GM23338 (cell line): ENCODE results near the gene KAZN. TPM values are rescaled to one million over a fixed set of nuclear protein-coding genes. Genes with fewer than 3 reads are reported as not detected.

ENCODE experiments used
- ATAC-seq: fragments of 200-7000 bp; cut with Tn5 transposase; 3 replicates; pipeline ENCODE4 v1.9.1; 2020
- DNase-seq: peaks from one replicate; pipeline ENCODE4 v3.0.0-alpha.2; 2015; ENCODE audit warnings: low spot score
- H2AFZ ChIP-seq: fragments of 200-600 bp; sonication (generic); 2 replicates; pipeline ENCODE4 v1.8.0; 2016; ENCODE audit warnings: antibody characterized with exemption, mild to moderate bottlenecking, moderate library complexity
- H3F3A ChIP-seq: fragments of 200-600 bp; sonication (generic); replicated peaks from 2 replicates; pipeline ENCODE4 v1.8.0; 2017; ENCODE audit warnings: antibody characterized with exemption, mixed run types, low read depth
- H3K27ac ChIP-seq: fragments of 200-600 bp; sonication (generic); 2 replicates; pipeline ENCODE4 v1.6.1; 2016; ENCODE audit warnings: low read depth
- H3K27me3 ChIP-seq: fragments of 200-600 bp; sonication (generic); 2 replicates; pipeline ENCODE4 v1.8.0; 2016; ENCODE audit warnings: mild to moderate bottlenecking, mixed run types, moderate library complexity; ENCODE audit not compliant: insufficient read depth
- H3K36me3 ChIP-seq: fragments of 200-600 bp; sonication (generic); 2 replicates; pipeline ENCODE4 v1.8.0; 2016; ENCODE audit warnings: mild to moderate bottlenecking; ENCODE audit not compliant: insufficient read depth
- H3K4me1 ChIP-seq: fragments of 200-600 bp; sonication (generic); 2 replicates; pipeline ENCODE4 v1.8.0; 2016; ENCODE audit warnings: mild to moderate bottlenecking, moderate library complexity; ENCODE audit not compliant: insufficient read depth
- H3K4me2 ChIP-seq: fragments of 200-600 bp; sonication (generic); 2 replicates; pipeline ENCODE4 v1.7.1; 2017; ENCODE audit warnings: mixed run types
- H3K4me3 ChIP-seq: fragments of 200-600 bp; sonication (generic); 2 replicates; pipeline ENCODE4 v1.6.1; 2016; ENCODE audit warnings: mixed run types
- H3K79me2 ChIP-seq: fragments of 200-600 bp; sonication (generic); replicated peaks from 2 replicates; pipeline ENCODE4 v1.8.0; 2017; ENCODE audit warnings: mild to moderate bottlenecking; ENCODE audit not compliant: insufficient read depth
- H3K9me2 ChIP-seq: fragments of 200-600 bp; sonication (generic); 2 replicates; pipeline ENCODE4 v1.8.0; 2017; ENCODE audit not compliant: insufficient read depth
- H4K20me1 ChIP-seq: fragments of 200-600 bp; sonication (generic); replicated peaks from 2 replicates; pipeline ENCODE4 v1.8.0; 2017; ENCODE audit warnings: mild to moderate bottlenecking; ENCODE audit not compliant: insufficient read depth
- H3K27ac Mint-ChIP-seq: 2 replicates; pipeline ENCODE4 v1.8.0; 2020; ENCODE audit warnings: inconsistent platforms, mild to moderate bottlenecking, moderate library complexity, mixed read lengths
- H3K27me3 Mint-ChIP-seq: 3 replicates; pipeline ENCODE4 v1.8.0; 2022; ENCODE audit warnings: low read depth, mild to moderate bottlenecking, moderate library complexity, mixed read lengths, inconsistent platforms; ENCODE audit not compliant: insufficient read depth, poor library complexity
- H3K36me3 Mint-ChIP-seq: 3 replicates; pipeline ENCODE4 v1.8.0; 2021; ENCODE audit warnings: low read depth, mild to moderate bottlenecking, inconsistent platforms, moderate library complexity, mixed read lengths
- H3K4me1 Mint-ChIP-seq: 3 replicates; pipeline ENCODE4 v1.8.0; 2020; ENCODE audit warnings: mild to moderate bottlenecking, inconsistent platforms, mixed read lengths
- H3K4me3 Mint-ChIP-seq: 3 replicates; pipeline ENCODE4 v1.8.0; 2021; ENCODE audit warnings: moderate library complexity, mild to moderate bottlenecking, inconsistent platforms, mixed read lengths
- H3K9me3 Mint-ChIP-seq: 3 replicates; pipeline ENCODE4 v1.8.0; 2020; ENCODE audit warnings: moderate library complexity, mild to moderate bottlenecking, inconsistent platforms, mixed read lengths
- JUNB ChIP-seq: IDR thresholded peaks from one replicate; pipeline ENCODE4 v1.6.1; 2016; ENCODE audit warnings: antibody characterized with exemption; ENCODE audit not compliant: unreplicated experiment
- ZNF462 ChIP-seq: fragments of 250-450 bp; sonication (Bioruptor Pico); IDR thresholded peaks from 2 replicates; pipeline ENCODE4 v1.5.0; 2020; ENCODE audit warnings: mild to moderate bottlenecking, moderate library complexity
- polyA plus RNA-seq: library from polyadenylated mRNA; unstranded; fragments of >200 nt; fragmentation: Nextera tagmentation; extraction: Ambion mirVana; gene quantifications from 2 replicates; pipeline ENCODE4 v1.2.1, GENCODE V29; 2016
- total RNA-seq: library from RNA; depleted of rRNA; stranded (reverse); fragments of >200 nt; shearing (Covaris generic); gene quantifications from 2 replicates; pipeline ENCODE4 v1.2.3, GENCODE V29; 2014
- TF ChIP-seq, protein P1 (sequence below): IDR thresholded peaks from one replicate; pipeline ENCODE4 v1.6.1; 2018; ENCODE audit warnings: antibody characterized with exemption; ENCODE audit not compliant: unreplicated experiment
- TF ChIP-seq, protein P2 (sequence below), 2 experiments: fragments of 200-600 bp in 1 of 2; sonication (generic) in 1 of 2; conservative IDR thresholded peaks; 2 replicates each; pipeline versions ENCODE4 v1.5.1 to v1.6.1; 2016 to 2017; ENCODE audit warnings: antibody characterized with exemption in 2 of 2, low read depth in 2 of 2, mild to moderate bottlenecking in 2 of 2, moderate library complexity in 1 of 2

The KAZN gene
- total and polyA plus RNA-seq, 2 experiments from 2014 or later = 9.9 to 15.0 TPM

DNA sequence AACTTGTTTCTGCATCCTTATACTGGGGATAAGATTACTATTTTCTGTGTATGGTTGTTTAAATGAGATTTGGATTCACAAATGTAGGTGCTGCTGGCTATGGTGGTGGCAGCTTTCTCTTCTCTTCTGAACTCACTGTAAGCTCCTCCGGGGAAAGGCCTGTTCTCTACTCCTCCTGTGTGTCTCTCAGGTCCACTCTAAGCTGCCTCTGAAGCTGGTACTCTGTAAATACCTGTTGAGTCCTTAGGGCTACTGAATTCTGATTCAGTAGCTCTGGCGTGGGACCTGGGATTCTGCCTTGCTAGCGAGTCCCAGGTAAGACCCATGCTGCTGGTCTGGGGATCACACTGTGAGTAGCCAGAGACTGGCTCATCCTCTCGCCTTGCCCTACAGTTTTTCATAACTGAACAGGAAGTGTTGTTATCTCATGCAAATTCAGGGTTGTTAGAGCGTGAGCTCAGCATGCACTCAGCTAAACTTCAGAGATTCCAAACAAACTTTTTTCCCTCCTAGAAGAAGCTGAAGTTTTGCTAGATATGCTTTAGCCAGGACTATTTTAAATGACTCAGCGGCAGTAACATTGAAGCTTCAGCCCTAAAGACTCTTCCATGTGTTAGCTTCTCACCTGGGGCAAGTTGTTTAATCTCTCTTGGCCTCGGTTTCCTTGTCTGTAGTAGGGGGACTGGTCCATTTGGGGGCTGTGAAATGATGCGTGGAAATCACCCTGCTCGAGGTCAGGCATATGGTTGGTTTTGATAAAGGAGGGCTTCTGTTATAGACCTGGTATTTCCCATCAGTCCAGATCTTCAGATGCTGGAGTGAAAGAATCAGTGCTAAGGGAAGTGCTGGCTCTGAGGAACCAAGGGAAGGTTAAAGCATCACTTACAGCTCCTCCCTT, 283.5 kb downstream of the KAZN start (continued):
- TF ChIP-seq ZNF462 = no peak
- TF ChIP-seq, protein P1, sequence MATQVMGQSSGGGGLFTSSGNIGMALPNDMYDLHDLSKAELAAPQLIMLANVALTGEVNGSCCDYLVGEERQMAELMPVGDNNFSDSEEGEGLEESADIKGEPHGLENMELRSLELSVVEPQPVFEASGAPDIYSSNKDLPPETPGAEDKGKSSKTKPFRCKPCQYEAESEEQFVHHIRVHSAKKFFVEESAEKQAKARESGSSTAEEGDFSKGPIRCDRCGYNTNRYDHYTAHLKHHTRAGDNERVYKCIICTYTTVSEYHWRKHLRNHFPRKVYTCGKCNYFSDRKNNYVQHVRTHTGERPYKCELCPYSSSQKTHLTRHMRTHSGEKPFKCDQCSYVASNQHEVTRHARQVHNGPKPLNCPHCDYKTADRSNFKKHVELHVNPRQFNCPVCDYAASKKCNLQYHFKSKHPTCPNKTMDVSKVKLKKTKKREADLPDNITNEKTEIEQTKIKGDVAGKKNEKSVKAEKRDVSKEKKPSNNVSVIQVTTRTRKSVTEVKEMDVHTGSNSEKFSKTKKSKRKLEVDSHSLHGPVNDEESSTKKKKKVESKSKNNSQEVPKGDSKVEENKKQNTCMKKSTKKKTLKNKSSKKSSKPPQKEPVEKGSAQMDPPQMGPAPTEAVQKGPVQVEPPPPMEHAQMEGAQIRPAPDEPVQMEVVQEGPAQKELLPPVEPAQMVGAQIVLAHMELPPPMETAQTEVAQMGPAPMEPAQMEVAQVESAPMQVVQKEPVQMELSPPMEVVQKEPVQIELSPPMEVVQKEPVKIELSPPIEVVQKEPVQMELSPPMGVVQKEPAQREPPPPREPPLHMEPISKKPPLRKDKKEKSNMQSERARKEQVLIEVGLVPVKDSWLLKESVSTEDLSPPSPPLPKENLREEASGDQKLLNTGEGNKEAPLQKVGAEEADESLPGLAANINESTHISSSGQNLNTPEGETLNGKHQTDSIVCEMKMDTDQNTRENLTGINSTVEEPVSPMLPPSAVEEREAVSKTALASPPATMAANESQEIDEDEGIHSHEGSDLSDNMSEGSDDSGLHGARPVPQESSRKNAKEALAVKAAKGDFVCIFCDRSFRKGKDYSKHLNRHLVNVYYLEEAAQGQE = no peak

DNA sequence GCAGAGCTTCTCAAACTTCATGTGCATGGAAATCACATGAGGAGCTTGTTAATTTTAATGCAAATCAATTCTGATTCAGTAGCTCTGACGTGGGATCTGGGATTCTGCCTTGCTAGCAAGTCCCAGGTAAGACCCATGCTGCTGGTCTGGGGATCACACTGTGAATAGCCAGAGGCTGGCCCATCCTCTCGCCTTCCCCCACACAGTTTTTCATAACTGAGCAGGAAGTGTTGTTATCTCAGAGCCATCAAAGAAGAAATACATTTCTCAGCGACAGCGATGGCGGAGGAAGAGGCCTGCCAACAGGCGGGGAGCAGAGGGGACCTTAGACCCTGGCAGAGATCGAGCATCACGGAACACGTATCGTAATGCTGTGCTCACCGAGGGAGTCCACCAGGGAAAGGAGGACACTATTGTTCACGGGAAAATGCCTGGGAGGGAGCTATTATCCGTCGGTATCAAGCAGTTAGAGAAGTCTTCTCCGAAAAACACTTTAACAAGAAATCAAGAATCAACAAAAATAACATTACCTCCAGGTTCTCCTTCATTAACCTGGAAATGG, 286.2 kb downstream of the KAZN start:
- Histone ChIP-seq H4K20me1 (no peaks in the 10 kb centered on the region), H3K36me3 (no peaks in the 10 kb centered on the region), H3K4me3 (no peak overlapping the region), H3K4me2 (no peak overlapping the region), H3K27me3 (no peaks in the 10 kb centered on the region), H3F3A (no peaks in the 10 kb centered on the region), H3K4me1 (no peaks in the 10 kb centered on the region; the same call in 1 of the 2 replicates), H3K27ac (no peak overlapping the region), H3K9me2 (no peaks in the 10 kb centered on the region), H3K79me2 (no peaks in the 10 kb centered on the region), H2AFZ (no peak overlapping the region)
- H3K36me3 Mint-ChIP-seq = no peaks in the 10 kb centered on the region
- no peak overlapping the region for H3K27ac Mint-ChIP-seq
- peaks cover 12% of the 10 kb centered on the region; the same call in 2 of the 3 replicates for H3K4me1 Mint-ChIP-seq
- DNase-seq (no peak), ATAC-seq (no peak)
- no peaks in the 10 kb centered on the region for H3K9me3 Mint-ChIP-seq
- H3K4me3 Mint-ChIP-seq = no peak overlapping the region
- H3K27me3 Mint-ChIP-seq = no peaks in the 10 kb centered on the region
- TF ChIP-seq, protein P2, sequence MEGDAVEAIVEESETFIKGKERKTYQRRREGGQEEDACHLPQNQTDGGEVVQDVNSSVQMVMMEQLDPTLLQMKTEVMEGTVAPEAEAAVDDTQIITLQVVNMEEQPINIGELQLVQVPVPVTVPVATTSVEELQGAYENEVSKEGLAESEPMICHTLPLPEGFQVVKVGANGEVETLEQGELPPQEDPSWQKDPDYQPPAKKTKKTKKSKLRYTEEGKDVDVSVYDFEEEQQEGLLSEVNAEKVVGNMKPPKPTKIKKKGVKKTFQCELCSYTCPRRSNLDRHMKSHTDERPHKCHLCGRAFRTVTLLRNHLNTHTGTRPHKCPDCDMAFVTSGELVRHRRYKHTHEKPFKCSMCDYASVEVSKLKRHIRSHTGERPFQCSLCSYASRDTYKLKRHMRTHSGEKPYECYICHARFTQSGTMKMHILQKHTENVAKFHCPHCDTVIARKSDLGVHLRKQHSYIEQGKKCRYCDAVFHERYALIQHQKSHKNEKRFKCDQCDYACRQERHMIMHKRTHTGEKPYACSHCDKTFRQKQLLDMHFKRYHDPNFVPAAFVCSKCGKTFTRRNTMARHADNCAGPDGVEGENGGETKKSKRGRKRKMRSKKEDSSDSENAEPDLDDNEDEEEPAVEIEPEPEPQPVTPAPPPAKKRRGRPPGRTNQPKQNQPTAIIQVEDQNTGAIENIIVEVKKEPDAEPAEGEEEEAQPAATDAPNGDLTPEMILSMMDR (conservative IDR thresholded peaks at IDR 0.05; ENCODE audit: low read depth in 2 of 2) = no peak
- no peak for TF ChIP-seq JUNB
